ENCODE data around the gene CRHR1. TPM values are rescaled to one million over a fixed set of nuclear protein-coding genes. Genes with fewer than 3 reads are reported as not detected.

Gene CRHR1
- total and polyA plus RNA-seq, 2 experiments from 2014 or later, result not detected

- no peak overlapping the region for H3K4me2 ChIP-seq (ENCODE audit: unreplicated experiment)
- no peak for TF ChIP-seq EZH2phosphoT487 (IDR thresholded peaks at IDR 0.05; ENCODE audit: insufficient read depth, low read depth)
- no peak for TF ChIP-seq EZH2 (IDR thresholded peaks at IDR 0.05; ENCODE audit: insufficient read depth, poor library complexity, severe bottlenecking)
- no peaks in the 10 kb centered on the region for H3K9me3 ChIP-seq (ENCODE audit: low read depth)
- no peak overlapping the region for H3K27ac ChIP-seq
- H4K20me1 ChIP-seq (ENCODE audit: insufficient read depth), result no peaks in the 10 kb centered on the region
- H3K36me3 ChIP-seq (ENCODE audit: low read depth), result no peaks in the 10 kb centered on the region
- no peaks in the 10 kb centered on the region for H3K79me2 ChIP-seq (ENCODE audit: insufficient read depth)
- no peak overlapping the region for H3K9ac ChIP-seq
- H2AFZ ChIP-seq, result no peak overlapping the region
- 0 out of 2 replicates have a peak, but pooled peaks cover 6% of the 10 kb centered on the region for H3K27me3 ChIP-seq (replicated peaks; ENCODE audit: insufficient read depth)
- H3K9me2 ChIP-seq (ENCODE audit: insufficient read depth), result no peaks in the 10 kb centered on the region
- no peaks in the 10 kb centered on the region for H3K4me1 ChIP-seq (ENCODE audit: insufficient read depth)
- 42 to 44% methylated on average over 21 to 22 of the region's 22 CpGs for WGBS, 2 experiments (ENCODE audit: low coverage in 1 of 2, low lambda C conversion rate in 2 of 2, missing lambda C conversion rate in 2 of 2)
- H3K4me3 ChIP-seq, result no peak overlapping the region
- H3F3A ChIP-seq (ENCODE audit: insufficient read depth), result no peaks in the 10 kb centered on the region
- in situ Hi-C loops (cut with MboI), result no loop called here
- no peak for DNase-seq
Observed at GRCh38 chr17:45813048-45813725, 29.1 kb downstream of the CRHR1 start.

- H3K36me3 ChIP-seq (ENCODE audit: low read depth), result no peaks in the 10 kb centered on the region
- no peak overlapping the region for H2AFZ ChIP-seq
- H4K20me1 ChIP-seq (ENCODE audit: insufficient read depth), result no peaks in the 10 kb centered on the region
- H3K9me2 ChIP-seq (ENCODE audit: insufficient read depth), result no peaks in the 10 kb centered on the region
- H3K27ac ChIP-seq, result no peak overlapping the region
- H3K4me1 ChIP-seq (ENCODE audit: insufficient read depth), result no peaks in the 10 kb centered on the region
- no peaks in the 10 kb centered on the region for H3F3A ChIP-seq (ENCODE audit: insufficient read depth)
- H3K9ac ChIP-seq, result no peak overlapping the region
- no peak for DNase-seq
- H3K79me2 ChIP-seq (ENCODE audit: insufficient read depth), result no peaks in the 10 kb centered on the region
- in situ Hi-C loops (cut with MboI), result no loop called here
- no peaks in the 10 kb centered on the region for H3K27me3 ChIP-seq (replicated peaks; ENCODE audit: insufficient read depth)
- no peaks in the 10 kb centered on the region for H3K9me3 ChIP-seq (ENCODE audit: low read depth)
- TF ChIP-seq EZH2phosphoT487 (IDR thresholded peaks at IDR 0.05; ENCODE audit: insufficient read depth, low read depth) (no peak), EZH2 (IDR thresholded peaks at IDR 0.05; ENCODE audit: insufficient read depth, poor library complexity, severe bottlenecking) (no peak)
- no peak overlapping the region for H3K4me2 ChIP-seq (ENCODE audit: unreplicated experiment)
- H3K4me3 ChIP-seq, result no peak overlapping the region
- 54 to 55% methylated on average over 17 of the region's 17 CpGs for WGBS, 2 experiments (ENCODE audit: low coverage in 1 of 2, low lambda C conversion rate in 2 of 2, missing lambda C conversion rate in 2 of 2)
Observed at GRCh38 chr17:45814622-45815606, 30.8 kb downstream of the CRHR1 start.

GRCh38 chr17:45815752-45816151 lies 31.6 kb downstream of the CRHR1 start:
- H3K9ac ChIP-seq, result no peak overlapping the region
- no peaks in the 10 kb centered on the region for H3K79me2 ChIP-seq (ENCODE audit: insufficient read depth)
- WGBS, 2 experiments (ENCODE audit: low coverage in 1 of 2, low lambda C conversion rate in 2 of 2, missing lambda C conversion rate in 2 of 2), result 57 to 59% methylated on average over 6 of the region's 6 CpGs
- TF ChIP-seq EZH2phosphoT487 (IDR thresholded peaks at IDR 0.05; ENCODE audit: insufficient read depth, low read depth) (no peak), EZH2 (IDR thresholded peaks at IDR 0.05; ENCODE audit: insufficient read depth, poor library complexity, severe bottlenecking) (no peak)
- no peak overlapping the region for H3K4me2 ChIP-seq (ENCODE audit: unreplicated experiment)
- in situ Hi-C loops (cut with MboI), result no loop called here
- no peak for DNase-seq
- H3K9me3 ChIP-seq (ENCODE audit: low read depth), result no peaks in the 10 kb centered on the region
- no peaks in the 10 kb centered on the region for H3K4me1 ChIP-seq (ENCODE audit: insufficient read depth)
- no peaks in the 10 kb centered on the region for H4K20me1 ChIP-seq (ENCODE audit: insufficient read depth)
- no peaks in the 10 kb centered on the region for H3F3A ChIP-seq (ENCODE audit: insufficient read depth)
- no peak overlapping the region for H3K4me3 ChIP-seq
- H3K27ac ChIP-seq, result no peak overlapping the region
- H2AFZ ChIP-seq, result no peak overlapping the region
- no peaks in the 10 kb centered on the region for H3K27me3 ChIP-seq (replicated peaks; ENCODE audit: insufficient read depth)
- no peaks in the 10 kb centered on the region for H3K9me2 ChIP-seq (ENCODE audit: insufficient read depth)
- H3K36me3 ChIP-seq (ENCODE audit: low read depth), result no peaks in the 10 kb centered on the region

- H3K79me2 ChIP-seq (ENCODE audit: insufficient read depth), result no peaks in the 10 kb centered on the region
- WGBS, 2 experiments (ENCODE audit: low coverage in 1 of 2, low lambda C conversion rate in 2 of 2, missing lambda C conversion rate in 2 of 2), result 42 to 44% methylated on average over 6 of the region's 6 CpGs
- H3K9me3 ChIP-seq (ENCODE audit: low read depth), result no peaks in the 10 kb centered on the region
- no peak for TF ChIP-seq EZH2 (IDR thresholded peaks at IDR 0.05; ENCODE audit: insufficient read depth, poor library complexity, severe bottlenecking)
- TF ChIP-seq EZH2phosphoT487 (IDR thresholded peaks at IDR 0.05; ENCODE audit: insufficient read depth, low read depth), result no peak
- no peaks in the 10 kb centered on the region for H4K20me1 ChIP-seq (ENCODE audit: insufficient read depth)
- H3K4me1 ChIP-seq (ENCODE audit: insufficient read depth), result no peaks in the 10 kb centered on the region
- H3K9ac ChIP-seq, result no peak overlapping the region
- no peak for DNase-seq
- no peak overlapping the region for H3K27ac ChIP-seq
- H3K4me2 ChIP-seq (ENCODE audit: unreplicated experiment), result no peak overlapping the region
- no peaks in the 10 kb centered on the region for H3K9me2 ChIP-seq (ENCODE audit: insufficient read depth)
- H2AFZ ChIP-seq, result no peak overlapping the region
- in situ Hi-C loops (cut with MboI), result no loop called here
- H3F3A ChIP-seq (ENCODE audit: insufficient read depth), result no peaks in the 10 kb centered on the region
- no peaks in the 10 kb centered on the region for H3K27me3 ChIP-seq (replicated peaks; ENCODE audit: insufficient read depth)
- no peaks in the 10 kb centered on the region for H3K36me3 ChIP-seq (ENCODE audit: low read depth)
- no peak overlapping the region for H3K4me3 ChIP-seq
Observed at GRCh38 chr17:45818041-45818440, 33.9 kb downstream of the CRHR1 start.

All from GM23248 (cell line).